ENCODE data around the gene NFE2L1.

The NFE2L1 gene

GRCh38 chr17:48102043-48102750, 54.0 kb downstream of the NFE2L1 start:
- peak overlapping the region in 1 of 2 donors; percentile 94 for H3K4me3 ChIP-seq (ENCODE audit: low read depth in 1 of 2, low read length in 2 of 2)
- peaks cover 0 to 3% of the 10 kb centered on the region in 2 donors for H3K9me3 ChIP-seq (ENCODE audit: control insufficient read depth in 1 of 2, low read length in 2 of 2)
- no peaks in the 10 kb centered on the region for H3K36me3 ChIP-seq (ENCODE audit: control insufficient read depth in 1 of 2, insufficient read depth in 2 of 2, low read length in 2 of 2)
- H3K27me3 ChIP-seq (ENCODE audit: low read depth, low read length), result no peaks in the 10 kb centered on the region
- no peak overlapping the region for H3K27ac ChIP-seq (ENCODE audit: low read length)
- H3K4me1 ChIP-seq (ENCODE audit: control insufficient read depth in 1 of 2, insufficient read depth in 2 of 2, low read length in 2 of 2), result peaks cover 4 to 9% of the 10 kb centered on the region in 2 donors

- H3K4me1 ChIP-seq (ENCODE audit: control insufficient read depth in 1 of 2, insufficient read depth in 2 of 2, low read length in 2 of 2), result peaks cover 4 to 9% of the 10 kb centered on the region in 2 donors
Observed at GRCh38 chr17:48102798-48103715, 54.9 kb downstream of the NFE2L1 start.

GRCh38 chr17:48104440-48104839, 56.3 kb downstream of the NFE2L1 start:
- Histone ChIP-seq H3K27me3 (ENCODE audit: low read depth, low read length) (no peaks in the 10 kb centered on the region), H3K9me3 (ENCODE audit: control insufficient read depth in 1 of 2, low read length in 2 of 2) (peaks cover 0 to 3% of the 10 kb centered on the region in 2 donors), H3K4me1 (ENCODE audit: control insufficient read depth in 1 of 2, insufficient read depth in 2 of 2, low read length in 2 of 2) (peaks cover 4 to 22% of the 10 kb centered on the region in 2 donors), H3K4me3 (ENCODE audit: low read depth in 1 of 2, low read length in 2 of 2) (no peak overlapping the region), H3K36me3 (ENCODE audit: control insufficient read depth in 1 of 2, insufficient read depth in 2 of 2, low read length in 2 of 2) (no peaks in the 10 kb centered on the region), H3K27ac (ENCODE audit: low read length) (no peak overlapping the region)

More at GRCh38 chr17:48102798-48103715, 54.9 kb downstream of the NFE2L1 start:
- H3K9me3 ChIP-seq (ENCODE audit: control insufficient read depth in 1 of 2, low read length in 2 of 2), result peaks cover 0 to 3% of the 10 kb centered on the region in 2 donors
- no peaks in the 10 kb centered on the region for H3K27me3 ChIP-seq (ENCODE audit: low read depth, low read length)
- no peak overlapping the region for H3K27ac ChIP-seq (ENCODE audit: low read length)
- H3K36me3 ChIP-seq (ENCODE audit: control insufficient read depth in 1 of 2, insufficient read depth in 2 of 2, low read length in 2 of 2), result no peaks in the 10 kb centered on the region
- no peak overlapping the region for H3K4me3 ChIP-seq (ENCODE audit: low read depth in 1 of 2, low read length in 2 of 2)

GRCh38 chr17:48106802-48107136, 58.6 kb downstream of the NFE2L1 start:
- H3K4me1 ChIP-seq (ENCODE audit: control insufficient read depth in 1 of 2, insufficient read depth in 2 of 2, low read length in 2 of 2), result peaks cover 0 to 23% of the 10 kb centered on the region in 2 donors
- H3K4me3 ChIP-seq (ENCODE audit: low read depth in 1 of 2, low read length in 2 of 2), result peak overlapping the region; percentile 81 to 94
- H3K27ac ChIP-seq (ENCODE audit: low read length), result peak overlapping the region; percentile 92
- peaks cover 0 to 3% of the 10 kb centered on the region in 2 donors for H3K9me3 ChIP-seq (ENCODE audit: control insufficient read depth in 1 of 2, low read length in 2 of 2)
- H3K36me3 ChIP-seq (ENCODE audit: control insufficient read depth in 1 of 2, insufficient read depth in 2 of 2, low read length in 2 of 2), result no peaks in the 10 kb centered on the region
- no peaks in the 10 kb centered on the region for H3K27me3 ChIP-seq (ENCODE audit: low read depth, low read length)

- Histone ChIP-seq H3K27ac (ENCODE audit: low read length) (peak within 1 kb of the TSS; percentile 92), H3K4me1 (ENCODE audit: control insufficient read depth in 1 of 2, insufficient read depth in 2 of 2, low read length in 2 of 2) (peaks cover 0 to 23% of the 10 kb centered on the region in 2 donors), H3K36me3 (ENCODE audit: control insufficient read depth in 1 of 2, insufficient read depth in 2 of 2, low read length in 2 of 2) (peaks cover 0 to 5% of the 10 kb centered on the region in 2 donors), H3K27me3 (ENCODE audit: low read depth, low read length) (no peaks in the 10 kb centered on the region), H3K9me3 (ENCODE audit: control insufficient read depth in 1 of 2, low read length in 2 of 2) (peaks cover 0 to 3% of the 10 kb centered on the region in 2 donors), H3K4me3 (ENCODE audit: low read depth in 1 of 2, low read length in 2 of 2) (peak within 1 kb of the TSS; percentile 81 to 94)
Observed at GRCh38 chr17:48107137-48108055, 59.2 kb downstream of the NFE2L1 start, which contains the start of gene SNX11. Gene SNX11 (plus strand): TSS chr17:48107766. CDS start chr17:48112044, 4,278 bp downstream.

GRCh38 chr17:48110761-48111160, 62.6 kb downstream of the NFE2L1 start:
- Histone ChIP-seq H3K36me3 (ENCODE audit: control insufficient read depth in 1 of 2, insufficient read depth in 2 of 2, low read length in 2 of 2) (peaks cover 0 to 17% of the 10 kb centered on the region in 2 donors), H3K27ac (ENCODE audit: low read length) (no peak overlapping the region), H3K4me1 (ENCODE audit: control insufficient read depth in 1 of 2, insufficient read depth in 2 of 2, low read length in 2 of 2) (peaks cover 0 to 23% of the 10 kb centered on the region in 2 donors), H3K4me3 (ENCODE audit: low read depth in 1 of 2, low read length in 2 of 2) (no peak overlapping the region), H3K9me3 (ENCODE audit: control insufficient read depth in 1 of 2, low read length in 2 of 2) (no peaks in the 10 kb centered on the region), H3K27me3 (ENCODE audit: low read depth, low read length) (no peaks in the 10 kb centered on the region)
